ENCODE data around the gene ASS1. TPM values are rescaled to one million over a fixed set of nuclear protein-coding genes. Genes with fewer than 3 reads are reported as not detected.

ASS1 gene
- total and polyA plus RNA-seq, 3 donors from 2014 or later, result 68.5 to 153 (median 90.2) TPM

GRCh38 chr9:130468566-130468965 lies 23.8 kb downstream of the ASS1 start:
- no peaks in the 10 kb centered on the region for H3K4me1 ChIP-seq
- H3K36me3 ChIP-seq (ENCODE audit: low read depth, missing control alignments), result no peaks in the 10 kb centered on the region
- no peak overlapping the region for H3K27ac ChIP-seq
- H3K4me3 ChIP-seq, result no peak overlapping the region
- H3K9me3 ChIP-seq, result no peaks in the 10 kb centered on the region
- no peaks in the 10 kb centered on the region for H3K27me3 ChIP-seq
- TF ChIP-seq POLR2A (IDR thresholded peaks at IDR 0.05) (no peak), CTCF (IDR thresholded peaks at IDR 0.05) (no peak)
- intact Hi-C loops (cut with DNase I; ENCODE audit: low total_unique reads), result no loop called here
- DNase-seq, result no peak
- 80 to 86% methylated on average over 4 of the region's 4 CpGs for WGBS, 2 donors

DNA sequence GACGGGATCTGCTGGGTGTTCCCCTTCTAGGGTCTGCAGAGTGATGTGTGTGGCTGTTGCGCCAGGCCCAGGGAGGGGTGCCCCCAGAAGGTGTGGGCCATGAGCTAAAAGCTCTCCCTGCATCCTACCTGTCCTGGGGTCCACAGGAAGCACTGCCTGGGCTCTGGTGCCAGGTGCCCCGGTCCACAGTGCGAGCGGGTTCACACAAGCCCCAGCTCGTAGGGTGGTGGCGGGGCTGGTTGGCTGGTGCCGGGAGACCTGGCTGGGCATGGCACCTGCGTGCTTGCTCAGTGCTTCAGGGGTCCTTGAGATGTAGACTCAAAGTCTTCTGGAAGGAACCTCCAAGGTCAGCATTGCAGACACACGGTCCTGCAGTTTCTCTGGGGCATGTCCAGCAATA lies 25.5 kb downstream of the ASS1 start:
- H3K27ac ChIP-seq, result no peak overlapping the region
- H3K4me3 ChIP-seq, result no peak overlapping the region
- no peaks in the 10 kb centered on the region for H3K36me3 ChIP-seq (ENCODE audit: low read depth, missing control alignments)
- no peak for TF ChIP-seq CTCF (IDR thresholded peaks at IDR 0.05)
- TF ChIP-seq POLR2A (IDR thresholded peaks at IDR 0.05), result no peak
- 82% methylated on average over 3 of the region's 10 CpGs for WGBS, 2 donors
- no peaks in the 10 kb centered on the region for H3K27me3 ChIP-seq
- H3K4me1 ChIP-seq, result no peaks in the 10 kb centered on the region
- intact Hi-C loops (cut with DNase I; ENCODE audit: low total_unique reads), result no loop called here
- DNase-seq, result no peak
- no peaks in the 10 kb centered on the region for H3K9me3 ChIP-seq

DNA sequence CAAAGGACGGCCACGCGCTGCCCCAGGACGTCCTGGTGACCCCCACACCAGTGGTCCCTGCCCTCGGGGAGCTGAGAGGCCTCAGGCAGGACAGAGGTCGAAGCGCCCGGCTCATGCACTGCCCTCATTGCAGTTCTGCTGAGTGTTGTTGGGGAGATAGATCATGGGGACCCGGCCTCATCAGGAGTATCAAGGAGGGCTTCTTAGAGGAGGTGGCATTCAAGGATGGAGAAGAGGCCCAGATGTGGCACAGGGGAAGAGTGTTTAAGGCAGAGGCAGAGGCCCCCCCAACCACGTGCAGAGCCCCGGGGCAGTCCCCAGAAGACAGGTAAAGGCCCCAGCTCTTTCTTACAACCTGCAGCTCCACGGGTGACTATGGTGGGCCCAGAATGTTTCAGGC lies 26.2 kb downstream of the ASS1 start:
- Histone ChIP-seq H3K27ac (no peak overlapping the region), H3K27me3 (no peaks in the 10 kb centered on the region), H3K4me3 (no peak overlapping the region), H3K36me3 (ENCODE audit: low read depth, missing control alignments) (no peaks in the 10 kb centered on the region), H3K9me3 (no peaks in the 10 kb centered on the region), H3K4me1 (no peaks in the 10 kb centered on the region)
- 91 to 93% methylated on average over 10 to 12 of the region's 12 CpGs for WGBS, 2 donors
- intact Hi-C loops (cut with DNase I; ENCODE audit: low total_unique reads), result no loop called here
- TF ChIP-seq CTCF (IDR thresholded peaks at IDR 0.05), result no peak
- DNase-seq, result no peak

DNA sequence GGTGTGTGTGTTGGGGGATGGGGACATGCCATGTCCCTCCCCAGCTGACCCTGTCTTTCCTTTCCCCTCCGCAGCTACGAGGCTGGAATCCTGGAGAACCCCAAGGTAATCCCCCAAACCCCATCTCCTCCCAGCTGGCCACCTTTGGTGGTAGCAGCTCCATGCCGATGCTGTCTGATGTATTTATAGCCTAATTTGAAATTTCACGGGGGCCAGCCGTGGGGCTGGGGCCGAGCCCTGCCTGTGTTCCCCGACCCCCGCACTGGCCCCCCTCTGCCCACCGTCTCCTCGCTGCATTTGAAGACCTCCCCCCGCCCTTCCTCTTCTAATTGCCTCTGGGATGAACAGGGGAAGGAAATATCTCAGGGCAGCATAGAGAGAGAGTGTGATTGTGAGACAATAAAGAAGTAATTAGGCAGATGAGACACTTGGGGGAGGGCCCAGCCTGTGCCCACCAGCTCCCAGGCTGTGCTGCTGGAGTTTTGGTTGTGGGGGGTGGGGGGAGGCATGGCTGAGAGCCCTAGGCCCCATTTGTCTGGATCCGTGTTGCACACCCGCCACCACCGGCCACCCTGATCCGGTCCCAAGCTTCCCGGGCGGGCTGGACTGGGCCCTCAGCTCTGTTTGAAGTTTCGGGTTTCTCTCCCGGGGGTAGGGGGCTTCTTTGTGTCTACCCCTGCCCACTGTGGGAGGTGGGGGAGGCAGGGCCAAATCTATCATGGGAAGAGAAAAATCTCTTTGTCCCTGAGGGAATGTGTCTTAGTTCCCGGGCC lies 26.8 kb downstream of the ASS1 start:
- DNase-seq, result no peak
- Histone ChIP-seq H3K4me3 (no peak overlapping the region), H3K27me3 (no peaks in the 10 kb centered on the region), H3K36me3 (ENCODE audit: low read depth, missing control alignments) (no peaks in the 10 kb centered on the region), H3K4me1 (no peaks in the 10 kb centered on the region), H3K27ac (no peak overlapping the region), H3K9me3 (no peaks in the 10 kb centered on the region)
- TF ChIP-seq POLR2A (IDR thresholded peaks at IDR 0.05) (no peak), CTCF (IDR thresholded peaks at IDR 0.05) (no peak)
- intact Hi-C loops (cut with DNase I; ENCODE audit: low total_unique reads), result no loop called here
- whole genome bisulfite sequencing, 2 donors, result 86 to 87% methylated on average over 20 of the region's 20 CpGs

DNA sequence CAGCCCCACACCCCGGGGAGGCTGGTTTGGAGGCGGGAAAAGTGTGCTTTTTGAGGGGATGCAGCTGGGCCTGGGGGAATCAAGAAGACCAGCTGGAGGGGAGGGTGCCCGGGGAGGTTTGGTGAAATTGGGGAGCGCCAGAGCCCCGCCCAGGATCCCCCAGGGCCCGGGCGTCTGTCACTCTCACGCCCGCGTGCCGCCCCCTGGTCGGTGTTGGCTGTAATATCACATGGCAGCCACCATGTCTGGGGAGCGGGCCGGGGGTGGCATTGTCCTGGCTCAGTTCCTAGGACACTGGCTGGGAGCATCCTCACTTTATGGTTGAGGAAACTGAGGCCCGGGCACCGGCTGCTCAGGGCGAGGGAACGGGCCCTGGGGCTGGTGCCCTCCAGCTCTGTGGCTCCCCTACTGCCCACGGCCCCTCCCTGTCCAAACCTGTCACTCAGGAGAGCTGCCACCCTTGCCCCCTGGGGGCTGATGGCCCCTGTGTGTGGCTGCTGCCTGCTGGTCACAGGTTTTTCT lies 27.5 kb downstream of the ASS1 start:
- no peak overlapping the region for H3K27ac ChIP-seq
- no peaks in the 10 kb centered on the region for H3K9me3 ChIP-seq
- WGBS, 2 donors, result 85 to 86% methylated on average over 13 to 19 of the region's 19 CpGs
- H3K4me3 ChIP-seq, result no peak overlapping the region
- no peaks in the 10 kb centered on the region for H3K36me3 ChIP-seq (ENCODE audit: low read depth, missing control alignments)
- no peaks in the 10 kb centered on the region for H3K4me1 ChIP-seq
- TF ChIP-seq POLR2A (IDR thresholded peaks at IDR 0.05) (no peak), CTCF (IDR thresholded peaks at IDR 0.05) (no peak)
- intact Hi-C loops (cut with DNase I; ENCODE audit: low total_unique reads), result no loop called here
- H3K27me3 ChIP-seq, result no peaks in the 10 kb centered on the region
- no peak for DNase-seq

Measured in testis (tissue), 3 donors.